Immature natural killer cell (primary cell): ENCODE measurements around the gene PSD. TPM values are rescaled to one million over a fixed set of nuclear protein-coding genes. Genes with fewer than 3 reads are reported as not detected.
"Not testable (repeated sequence)": the region's sequence is repeated elsewhere in the genome, so short reads cannot be mapped to it uniquely, and the experiment has no call there.

Experiments
- DNase-seq, 3 donors: peaks; one replicate each; pipeline ENCODE4 v3.0.0; 2022; ENCODE audit warnings: mixed read lengths in 1 of 3
- H3K27ac Mint-ChIP-seq, 6 donors: one replicate each; pipeline ENCODE4 v1.8.0; 2020; ENCODE audit warnings: mixed read lengths in 6 of 6, mild to moderate bottlenecking in 5 of 6, inconsistent platforms in 4 of 6, moderate library complexity in 3 of 6
- H3K27me3 Mint-ChIP-seq, 3 donors: one replicate each; pipeline ENCODE4 v1.8.0; 2020 to 2021; ENCODE audit warnings: low read depth in 3 of 3, mild to moderate bottlenecking in 3 of 3, mixed read lengths in 3 of 3, moderate library complexity in 3 of 3, inconsistent platforms in 1 of 3
- H3K36me3 Mint-ChIP-seq, 3 donors: one replicate each; pipeline ENCODE4 v1.8.0; 2020; ENCODE audit warnings: mixed read lengths in 3 of 3, inconsistent platforms in 2 of 3, mild to moderate bottlenecking in 2 of 3
- H3K4me1 Mint-ChIP-seq, 2 donors: one replicate each; pipeline ENCODE4 v1.8.0; 2020; ENCODE audit warnings: inconsistent platforms in 2 of 2, mild to moderate bottlenecking in 2 of 2, mixed read lengths in 2 of 2, moderate library complexity in 1 of 2
- H3K4me3 Mint-ChIP-seq, 5 donors: one replicate each; pipeline ENCODE4 v1.8.0; 2020; ENCODE audit warnings: mild to moderate bottlenecking in 5 of 5, mixed read lengths in 5 of 5, inconsistent platforms in 3 of 5, moderate library complexity in 3 of 5
- H3K9me3 Mint-ChIP-seq, 6 donors: one replicate each; pipeline ENCODE4 v1.8.0; 2020; ENCODE audit warnings: mild to moderate bottlenecking in 6 of 6, mixed read lengths in 6 of 6, inconsistent platforms in 4 of 6, moderate library complexity in 3 of 6
- polyA plus RNA-seq, 3 donors: library from polyadenylated mRNA; unstranded; fragments of 300-500 nt; fragmentation: Illumina TruSeq; gene quantifications; one replicate each; pipeline ENCODE4 v1.2.3, GENCODE V29; 2021

Gene PSD
- polyA plus RNA-seq, result 1 to 10 TPM; 1.2 to 2.2 (median 2.0) TPM

DNA sequence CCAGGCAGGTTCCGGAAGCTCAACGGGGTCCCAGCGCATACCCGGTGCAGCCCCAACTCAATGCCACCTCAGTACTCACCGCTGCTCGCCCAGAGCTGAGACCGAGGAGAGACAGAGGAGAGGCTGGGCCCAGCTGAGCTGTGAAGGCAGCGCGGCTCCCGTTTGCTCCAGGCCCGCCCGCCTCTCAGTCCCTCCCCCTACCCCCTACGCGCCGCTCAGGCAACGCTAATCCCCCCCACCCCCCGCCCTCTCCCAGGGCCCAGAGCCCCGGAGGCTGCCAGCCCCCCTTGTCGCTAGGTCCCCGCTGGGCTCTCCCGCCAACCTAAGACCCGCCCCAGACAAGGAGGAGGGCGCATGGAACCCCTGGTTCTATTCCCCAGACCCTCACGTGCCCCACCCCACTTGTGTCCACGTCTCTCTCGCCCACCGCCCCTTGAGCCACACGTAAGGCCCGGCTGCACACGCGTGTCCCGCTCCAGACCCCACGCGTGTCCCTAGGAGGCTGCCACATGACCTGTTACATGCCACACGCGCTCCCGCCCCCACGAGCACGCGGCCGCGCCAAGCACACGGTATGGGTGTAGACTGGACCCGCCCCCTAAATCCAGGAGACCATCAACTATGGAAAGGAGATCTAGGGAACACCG, at the start of gene PSD:
TSS of gene PSD (minus strand) at position 164 of the 647 bp plus-strand sequence. CDS start 1,747 bp downstream, outside the sequence.
- Mint-ChIP-seq H3K9me3 (no peaks in the 10 kb centered on the region), H3K4me3 (peak within 1 kb of the TSS; percentile 94 to 100 (median 99)), H3K4me1 (peaks cover 39 to 43% of the 10 kb centered on the region in 2 donors), H3K27ac (peak within 1 kb of the TSS in 1 of 6 donors; percentile 84), H3K36me3 (peaks cover 0 to 2% (median 0%) of the 10 kb centered on the region in 3 donors), H3K27me3 (peaks cover 11 to 28% (median 16%) of the 10 kb centered on the region in 3 donors)
- DNase-seq, result no peak

DNA sequence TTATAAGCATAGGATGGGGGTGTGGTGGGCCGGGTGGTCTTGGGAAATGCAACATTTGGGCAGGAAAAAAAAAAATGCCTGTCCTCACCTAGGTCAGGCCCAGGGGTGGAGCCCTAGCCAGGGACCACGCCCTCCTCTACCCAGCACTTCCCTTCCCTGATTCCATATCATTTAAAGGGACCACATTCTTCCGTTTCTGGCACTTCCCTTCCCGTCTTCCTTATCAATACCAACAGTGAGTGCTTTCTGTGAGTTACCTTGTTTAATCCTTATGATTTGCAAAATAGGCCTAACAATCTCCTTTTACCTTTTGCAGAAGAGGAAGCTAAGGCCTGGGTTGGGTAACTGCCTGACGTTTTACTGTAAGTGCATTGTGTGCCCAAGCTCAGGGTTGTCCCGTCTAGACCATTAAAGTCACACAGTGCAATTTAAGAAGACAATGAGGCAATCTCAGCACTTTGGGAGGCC, 49.4 kb upstream of the PSD start:
- H3K36me3 Mint-ChIP-seq, result peaks cover 4 to 5% (median 4%) of the 10 kb centered on the region in 3 donors
- no peak overlapping the region for H3K4me3 Mint-ChIP-seq
- H3K27ac Mint-ChIP-seq, result no peak overlapping the region

DNA sequence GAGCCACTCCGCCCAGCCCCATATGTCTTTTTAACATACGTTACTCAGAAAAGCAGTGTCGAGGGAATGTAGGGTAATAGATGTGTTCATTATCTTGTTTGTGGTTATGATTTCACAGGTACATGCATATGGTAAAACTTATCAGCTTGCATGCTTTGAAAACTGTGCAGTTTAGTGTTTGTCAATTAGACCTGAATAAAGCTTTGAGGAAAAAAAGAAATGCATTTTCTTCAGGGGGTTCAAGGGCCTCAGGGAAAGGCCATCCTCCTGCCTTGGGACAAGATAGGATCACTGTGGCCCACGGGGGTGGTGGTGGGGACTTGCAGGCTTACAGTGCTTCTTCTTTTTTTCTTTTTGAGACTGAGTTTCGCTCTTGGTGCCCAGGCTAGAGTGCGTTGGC, 48.7 kb upstream of the PSD start:
- H3K36me3 Mint-ChIP-seq, result peaks cover 4 to 5% (median 4%) of the 10 kb centered on the region in 3 donors
- peaks cover 5 to 7% of the 10 kb centered on the region in 2 donors for H3K4me1 Mint-ChIP-seq
- no peak overlapping the region for H3K4me3 Mint-ChIP-seq
- H3K27me3 Mint-ChIP-seq, result peaks cover 0 to 5% (median 3%) of the 10 kb centered on the region in 3 donors
- DNase-seq, result no peak
- H3K9me3 Mint-ChIP-seq, result no peaks in the 10 kb centered on the region
- H3K27ac Mint-ChIP-seq, result no peak overlapping the region

More for the DNA sequence above, 49.4 kb upstream of the PSD start:
- H3K27me3 Mint-ChIP-seq, result peaks cover 0 to 2% (median 1%) of the 10 kb centered on the region in 3 donors
- no peaks in the 10 kb centered on the region for H3K9me3 Mint-ChIP-seq
- peaks cover 0 to under 1% of the 10 kb centered on the region in 2 donors for H3K4me1 Mint-ChIP-seq
- DNase-seq, result no peak

DNA sequence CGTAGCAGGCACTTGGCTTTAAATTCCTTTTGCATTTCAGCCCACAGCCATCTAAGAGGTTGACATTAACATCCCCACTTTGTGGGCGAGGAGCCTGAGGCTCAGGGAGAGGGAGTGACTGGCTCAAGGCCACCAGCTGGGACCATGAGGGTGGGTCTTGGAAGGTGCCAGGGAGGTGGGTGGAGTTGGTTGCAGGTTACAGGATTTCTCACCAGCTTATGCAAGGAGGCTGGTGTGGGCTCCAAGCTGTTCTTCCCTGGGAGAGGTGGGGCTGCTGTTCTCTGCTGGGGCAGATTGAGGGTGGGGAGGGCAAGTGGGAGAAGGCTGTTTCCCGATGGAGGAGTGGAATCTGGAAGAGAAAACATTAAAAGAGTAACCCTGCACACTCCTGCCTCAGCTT, 46.9 kb upstream of the PSD start:
- Mint-ChIP-seq H3K4me3 (no peak overlapping the region), H3K27ac (no peak overlapping the region), H3K36me3 (peaks cover 4 to 5% (median 4%) of the 10 kb centered on the region in 3 donors), H3K27me3 (peaks cover 0 to 5% (median 4%) of the 10 kb centered on the region in 3 donors), H3K9me3 (no peaks in the 10 kb centered on the region), H3K4me1 (peaks cover 23 to 26% of the 10 kb centered on the region in 2 donors)
- DNase-seq, result no peak

DNA sequence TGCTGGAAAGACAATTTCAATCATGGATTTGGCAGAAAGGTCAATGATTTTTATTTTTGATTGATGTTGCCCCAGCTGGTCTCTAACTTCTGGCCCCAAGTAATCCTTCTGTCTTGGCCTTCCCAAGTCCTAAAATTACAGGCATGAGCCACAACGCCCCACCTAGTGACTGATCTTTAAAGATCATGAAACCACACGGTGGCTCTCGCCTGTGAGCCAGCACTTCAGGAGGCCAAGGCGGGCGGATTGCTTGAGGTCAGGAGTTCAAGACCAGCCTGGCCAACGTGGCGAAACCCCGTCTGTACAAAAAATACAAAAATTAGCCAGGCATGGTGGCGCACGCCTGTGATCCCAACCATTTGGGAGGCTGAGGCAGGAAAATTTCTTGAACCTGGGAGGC, 45.4 kb upstream of the PSD start:
- Mint-ChIP-seq H3K36me3 (peaks cover under 1 to 4% (median 4%) of the 10 kb centered on the region in 3 donors), H3K4me3 (peak overlapping the region in 1 of 5 donors; percentile 33), H3K27ac (no peak overlapping the region), H3K27me3 (peaks cover 0 to 5% (median 4%) of the 10 kb centered on the region in 3 donors), H3K9me3 (no peaks in the 10 kb centered on the region), H3K4me1 (peaks cover 26% of the 10 kb centered on the region in 2 donors)
- no peak for DNase-seq

DNA sequence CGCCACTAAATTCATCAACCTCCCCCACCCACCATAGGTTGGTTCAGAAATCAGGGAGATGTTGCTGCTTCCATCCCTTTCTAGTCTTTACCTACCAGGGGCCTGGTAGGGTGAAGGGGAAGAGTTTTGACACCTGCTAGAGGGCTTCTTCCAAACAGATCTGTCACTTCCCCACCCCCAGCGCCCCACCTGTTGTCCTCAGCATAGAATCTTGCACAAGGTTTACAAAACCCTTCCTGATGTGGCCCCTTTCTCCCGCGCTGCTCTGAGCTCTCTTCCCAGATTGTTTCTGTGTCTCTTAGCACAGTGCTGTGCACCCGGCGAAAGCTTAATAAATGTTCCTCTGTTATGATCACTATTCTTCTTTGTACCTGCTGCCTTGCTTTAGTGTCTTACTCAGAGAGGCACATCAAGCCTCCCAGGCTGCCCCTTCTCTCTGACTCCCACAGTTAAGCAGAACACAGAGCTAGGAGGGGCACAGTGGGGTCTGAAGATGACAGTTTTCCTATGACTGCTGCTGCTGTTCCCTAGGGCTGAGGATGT, 44.0 kb upstream of the PSD start:
- Mint-ChIP-seq H3K27me3 (peaks cover 0 to 6% (median 4%) of the 10 kb centered on the region in 3 donors), H3K4me1 (peaks cover 26% of the 10 kb centered on the region in 2 donors), H3K27ac (peak overlapping the region in 4 of 6 donors; percentile 31 to 60 (median 42)), H3K4me3 (peak overlapping the region; percentile 44 to 94 (median 88)), H3K9me3 (no peaks in the 10 kb centered on the region), H3K36me3 (peaks cover 0 to 4% (median 0%) of the 10 kb centered on the region in 3 donors)
- no peak for DNase-seq

- peak; percentile 88 to 89 (median 89) for DNase-seq
- Mint-ChIP-seq H3K4me1 (peaks cover 26% of the 10 kb centered on the region in 2 donors), H3K9me3 (no peaks in the 10 kb centered on the region), H3K27ac (peak overlapping the region; percentile 70 to 88 (median 86)), H3K27me3 (peaks cover 0 to 4% (median 4%) of the 10 kb centered on the region in 3 donors), H3K36me3 (peaks cover 0 to 4% (median 0%) of the 10 kb centered on the region in 3 donors), H3K4me3 (peak overlapping the region; percentile 83 to 94 (median 91))
These were observed 42.8 kb upstream of the PSD start for GRCh38 chr10:102461187-102462054.

DNA sequence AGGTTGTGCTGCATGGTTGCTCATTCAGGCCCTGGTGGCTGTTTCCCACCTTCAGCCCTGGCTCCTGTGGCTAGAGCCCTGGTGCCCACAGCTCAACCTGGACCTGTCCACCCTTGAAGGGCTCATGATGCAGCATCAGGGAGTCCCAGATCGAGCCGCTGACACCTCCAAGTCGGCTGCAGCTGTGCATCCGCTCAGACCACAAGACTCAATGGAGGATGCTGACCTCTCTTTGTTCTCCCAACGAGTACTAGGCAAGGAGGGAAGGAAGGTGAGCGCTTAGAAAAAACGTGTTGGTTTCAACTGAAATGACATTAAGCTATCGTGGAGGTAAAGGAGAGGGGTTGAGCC, 42.2 kb upstream of the PSD start:
- H3K27ac Mint-ChIP-seq, result peak overlapping the region; percentile 69 to 88 (median 72)
- DNase-seq, result no peak
- no peaks in the 10 kb centered on the region for H3K9me3 Mint-ChIP-seq
- H3K36me3 Mint-ChIP-seq, result peaks cover 0 to 4% (median 0%) of the 10 kb centered on the region in 3 donors
- H3K4me1 Mint-ChIP-seq, result peaks cover 26% of the 10 kb centered on the region in 2 donors
- peak overlapping the region; percentile 83 to 94 (median 91) for H3K4me3 Mint-ChIP-seq
- H3K27me3 Mint-ChIP-seq, result peaks cover 0 to 4% (median 4%) of the 10 kb centered on the region in 3 donors

- Mint-ChIP-seq H3K9me3 (no peaks in the 10 kb centered on the region), H3K27me3 (peaks cover 0 to 4% (median 4%) of the 10 kb centered on the region in 3 donors), H3K4me3 (no peak overlapping the region), H3K4me1 (peaks cover 26% of the 10 kb centered on the region in 2 donors), H3K36me3 (peaks cover 0 to 2% (median 0%) of the 10 kb centered on the region in 3 donors), H3K27ac (no peak overlapping the region)
- DNase-seq, result no peak
These were observed 40.1 kb upstream of the PSD start for GRCh38 chr10:102458656-102459055.

- H3K4me3 Mint-ChIP-seq, result no peak overlapping the region
- H3K9me3 Mint-ChIP-seq, result no peaks in the 10 kb centered on the region
- no peak for DNase-seq
- peaks cover 0 to 4% (median 3%) of the 10 kb centered on the region in 3 donors for H3K27me3 Mint-ChIP-seq
- H3K36me3 Mint-ChIP-seq, result no peaks in the 10 kb centered on the region
- H3K4me1 Mint-ChIP-seq, result peaks cover 28 to 29% of the 10 kb centered on the region in 2 donors
- H3K27ac Mint-ChIP-seq, result peak overlapping the region in 3 of 6 donors; percentile 24 to 72 (median 32)
These were observed 39.1 kb upstream of the PSD start for GRCh38 chr10:102457591-102458150.

DNA sequence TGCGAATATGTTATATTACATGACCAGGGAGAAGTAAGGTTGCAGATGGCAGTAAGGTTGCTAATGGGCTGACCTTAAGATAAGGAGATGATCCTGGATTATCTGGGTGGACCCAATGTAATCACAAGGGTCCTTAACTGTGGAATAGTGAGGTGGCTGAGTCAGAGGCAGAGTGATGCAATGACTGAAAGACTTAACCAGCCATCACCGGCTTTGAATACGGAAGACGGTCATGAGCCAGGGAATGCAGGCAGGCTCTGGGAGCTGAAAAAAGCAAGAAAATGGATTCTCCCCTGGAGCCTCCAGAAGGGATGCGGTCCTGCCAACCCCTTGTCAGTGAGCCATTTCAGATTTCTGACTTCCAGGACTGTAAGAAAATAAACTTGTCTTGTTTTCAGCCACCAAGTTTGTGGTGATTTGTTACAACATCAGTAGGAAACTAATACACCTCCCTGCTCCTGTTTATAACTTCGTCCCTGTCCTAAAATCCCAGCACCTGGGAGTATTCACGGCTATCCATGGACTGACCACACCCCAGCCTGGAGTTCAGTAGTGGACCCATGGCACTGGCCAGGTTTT, 37.4 kb upstream of the PSD start:
- no peaks in the 10 kb centered on the region for H3K9me3 Mint-ChIP-seq
- H3K4me1 Mint-ChIP-seq, result peaks cover 20 to 21% of the 10 kb centered on the region in 2 donors
- no peaks in the 10 kb centered on the region for H3K36me3 Mint-ChIP-seq
- no peak for DNase-seq
- H3K27me3 Mint-ChIP-seq, result peaks cover 0 to 1% (median 0%) of the 10 kb centered on the region in 3 donors
- H3K27ac Mint-ChIP-seq, result peak overlapping the region in 2 of 6 donors; percentile 16 to 79
- no peak overlapping the region for H3K4me3 Mint-ChIP-seq

DNA sequence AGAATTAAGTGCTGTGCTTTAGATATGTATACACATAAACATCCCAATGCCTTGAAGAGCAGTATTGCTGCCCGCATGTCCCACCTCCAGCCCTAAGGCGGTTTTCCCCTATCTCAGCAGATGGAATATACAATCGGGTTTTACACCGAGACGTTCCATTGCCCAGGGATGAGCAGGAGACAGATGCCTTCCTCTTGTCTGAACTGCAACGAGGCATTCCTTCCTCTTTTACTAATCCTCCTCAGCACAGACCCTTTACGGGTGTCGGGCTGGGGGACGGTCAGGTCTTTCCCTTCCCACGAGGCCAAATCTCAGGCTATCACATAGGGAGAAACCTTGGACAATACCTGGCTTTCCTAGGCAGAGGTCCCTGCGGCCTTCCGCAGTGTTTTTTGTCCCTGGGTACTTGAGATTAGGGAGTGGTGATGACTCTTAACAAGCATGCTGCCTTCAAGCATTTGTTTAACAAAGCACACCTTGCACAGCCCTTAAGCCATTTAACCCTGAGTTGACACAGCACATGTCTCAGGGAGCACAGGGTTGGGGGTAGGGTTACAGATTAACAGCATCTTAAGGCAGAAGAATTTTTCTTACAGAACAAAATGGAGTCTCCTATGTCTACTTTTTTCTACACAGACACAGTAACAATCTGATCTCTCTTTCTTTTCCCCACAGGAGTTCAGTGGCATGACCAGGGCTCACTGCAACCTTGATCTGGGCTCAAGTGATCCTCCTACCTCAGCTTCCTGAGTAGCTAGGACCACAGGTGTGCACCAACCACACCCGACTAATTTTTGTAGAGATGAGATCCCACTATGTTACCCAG, 36.3 kb upstream of the PSD start:
- peak overlapping the region in 1 of 6 donors; percentile 30 for H3K27ac Mint-ChIP-seq

More for the DNA sequence above, 36.3 kb upstream of the PSD start:
- not testable (repeated sequence) for H3K9me3 Mint-ChIP-seq, H3K4me3 Mint-ChIP-seq, DNase-seq, H3K27me3 Mint-ChIP-seq, H3K36me3 Mint-ChIP-seq
- peaks cover 15 to 16% of the 10 kb centered on the region in 2 donors for H3K4me1 Mint-ChIP-seq
